ENCODE measurements around the gene CKB.

- TF ChIP-seq POLR2A (IDR thresholded peaks at IDR 0.05; ENCODE audit: low read depth, low read length) (no peak), POLR2AphosphoS5 (IDR thresholded peaks at IDR 0.05; ENCODE audit: low read depth, low read length) (no peak)
Observed at GRCh38 chr14:103514596-103515421, 7.8 kb downstream of the CKB start.

All from GM12892 (cell line).